ENCODE measurements around the gene KCTD5.

DNA sequence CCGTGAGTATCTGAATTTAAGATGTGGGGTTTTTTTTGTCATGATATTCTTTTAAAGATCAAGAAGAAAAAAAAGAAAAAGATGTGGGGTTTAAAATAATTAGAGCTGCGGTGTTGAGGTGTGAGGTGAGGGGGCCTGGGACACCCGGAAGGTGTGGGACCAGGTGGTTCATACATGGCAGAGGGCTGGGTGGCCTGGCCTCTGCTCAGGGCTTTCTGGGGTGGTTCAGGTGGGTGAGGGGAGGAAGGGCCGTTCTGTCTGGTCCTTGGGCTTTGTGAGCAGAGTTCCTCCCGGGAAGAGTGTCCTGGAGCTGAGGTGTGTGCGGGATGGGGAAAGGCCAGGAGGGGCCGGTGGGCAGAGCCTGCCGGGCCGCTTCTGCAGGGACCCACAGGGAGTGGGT, 32.7 kb downstream of the KCTD5 start:
- TF ChIP-seq, protein P1, sequence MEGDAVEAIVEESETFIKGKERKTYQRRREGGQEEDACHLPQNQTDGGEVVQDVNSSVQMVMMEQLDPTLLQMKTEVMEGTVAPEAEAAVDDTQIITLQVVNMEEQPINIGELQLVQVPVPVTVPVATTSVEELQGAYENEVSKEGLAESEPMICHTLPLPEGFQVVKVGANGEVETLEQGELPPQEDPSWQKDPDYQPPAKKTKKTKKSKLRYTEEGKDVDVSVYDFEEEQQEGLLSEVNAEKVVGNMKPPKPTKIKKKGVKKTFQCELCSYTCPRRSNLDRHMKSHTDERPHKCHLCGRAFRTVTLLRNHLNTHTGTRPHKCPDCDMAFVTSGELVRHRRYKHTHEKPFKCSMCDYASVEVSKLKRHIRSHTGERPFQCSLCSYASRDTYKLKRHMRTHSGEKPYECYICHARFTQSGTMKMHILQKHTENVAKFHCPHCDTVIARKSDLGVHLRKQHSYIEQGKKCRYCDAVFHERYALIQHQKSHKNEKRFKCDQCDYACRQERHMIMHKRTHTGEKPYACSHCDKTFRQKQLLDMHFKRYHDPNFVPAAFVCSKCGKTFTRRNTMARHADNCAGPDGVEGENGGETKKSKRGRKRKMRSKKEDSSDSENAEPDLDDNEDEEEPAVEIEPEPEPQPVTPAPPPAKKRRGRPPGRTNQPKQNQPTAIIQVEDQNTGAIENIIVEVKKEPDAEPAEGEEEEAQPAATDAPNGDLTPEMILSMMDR (IDR thresholded peaks at IDR 0.05) = no peak
- TF ChIP-seq POLR2A (IDR thresholded peaks at IDR 0.05) = no peak

All from gastroesophageal sphincter (tissue), 3 donors.